NCI-H524 treated with DMSO at 0.1 percent for 48 hours (cell line): ENCODE results near the gene ACER1.

Experiments used
- DNase-seq: peaks from one replicate; lab custom pipeline; 2025; lab: John Stamatoyannopoulos, UW

The ACER1 gene

GRCh38 chr19:6267552-6268381, 65.6 kb downstream of the ACER1 start:
- no peak for DNase-seq

- DNase-seq, result no peak
These were observed 68.6 kb downstream of the ACER1 start for GRCh38 chr19:6264803-6265202.

GRCh38 chr19:6263735-6264444, 69.5 kb downstream of the ACER1 start:
- no peak for DNase-seq

- DNase-seq, result no peak
These were observed 70.1 kb downstream of the ACER1 start for GRCh38 chr19:6263306-6263705.

GRCh38 chr19:6262519-6262918, 70.9 kb downstream of the ACER1 start:
- DNase-seq, result no peak

GRCh38 chr19:6261883-6262282, 71.5 kb downstream of the ACER1 start:
- DNase-seq, result no peak

GRCh38 chr19:6260912-6261650, 72.3 kb downstream of the ACER1 start:
- DNase-seq, result no peak

- no peak for DNase-seq
These were observed 73.0 kb downstream of the ACER1 start for GRCh38 chr19:6260376-6260775.

- no peak for DNase-seq
These were observed 74.0 kb downstream of the ACER1 start for GRCh38 chr19:6259312-6259861.

GRCh38 chr19:6258812-6259311, 74.5 kb downstream of the ACER1 start:
- DNase-seq, result no peak
